Motor neuron (in vitro differentiated cells): ENCODE results near the gene MFGE8. TPM values are rescaled to one million over a fixed set of nuclear protein-coding genes. Genes with fewer than 3 reads are reported as not detected.

Experiments used
- ATAC-seq, 8 experiments: fragments of 200-7000 bp; cut with Tn5 transposase; replicated peaks in 6 of 8; 2 replicates each; pipeline ENCODE4 v1.8.0; 2021; ENCODE audit warnings: mild to moderate bottlenecking in 8 of 8, moderate library complexity in 8 of 8
- H3K27ac ChIP-seq, 2 donors: fragments of 250-450 bp; sonication (Bioruptor Pico); 2 replicates each; pipeline ENCODE4 v1.9.0; 2021; ENCODE audit warnings: antibody characterized with exemption in 2 of 2, mild to moderate bottlenecking in 2 of 2, moderate library complexity in 1 of 2
- H3K4me1 ChIP-seq, 2 donors: fragments of 250-450 bp; sonication (Bioruptor Pico); replicated peaks in 1 of 2; 2 replicates each; pipeline ENCODE4 v1.6.1; 2021; ENCODE audit warnings: antibody characterized with exemption in 2 of 2, mild to moderate bottlenecking in 2 of 2, moderate library complexity in 1 of 2
- H3K4me3 ChIP-seq, 5 donors: fragments of 250-450 bp; sonication (Bioruptor Pico); 2 replicates each; pipeline ENCODE4 v1.9.0; 2021; ENCODE audit warnings: antibody characterized with exemption in 5 of 5, mild to moderate bottlenecking in 5 of 5, moderate library complexity in 4 of 5
- WGBS, 10 experiments: fragments of 450-650 bp; shearing (Covaris generic); methylation state at CpG; one replicate each; pipeline ENCODE4 v1.0.0; 2022; 5-methylcytosine and 5-hydroxymethylcytosine counted together
- in situ Hi-C, 9 experiments: fragments of 400-800 bp; cut with MboI; loops; one replicate each; pipeline ENCODE4 v1.15.0; 2021; ENCODE audit warnings: low sequenced_read_pairs in 9 of 9, low pct_unique_long_range_greater_than_20kb in 2 of 9; ENCODE audit not compliant: unreplicated experiment in 9 of 9
- total RNA-seq, 8 experiments: library from RNA; unstranded; fragments of 300-600 nt; gene quantifications; 2 replicates each; pipeline versions ENCODE4 v1.2.3 to v1.2.4, GENCODE V29; 2022

The MFGE8 gene
- total RNA-seq, 8 experiments from 2014 or later: 7.4 to 60.1 (median 33.8) TPM

DNA sequence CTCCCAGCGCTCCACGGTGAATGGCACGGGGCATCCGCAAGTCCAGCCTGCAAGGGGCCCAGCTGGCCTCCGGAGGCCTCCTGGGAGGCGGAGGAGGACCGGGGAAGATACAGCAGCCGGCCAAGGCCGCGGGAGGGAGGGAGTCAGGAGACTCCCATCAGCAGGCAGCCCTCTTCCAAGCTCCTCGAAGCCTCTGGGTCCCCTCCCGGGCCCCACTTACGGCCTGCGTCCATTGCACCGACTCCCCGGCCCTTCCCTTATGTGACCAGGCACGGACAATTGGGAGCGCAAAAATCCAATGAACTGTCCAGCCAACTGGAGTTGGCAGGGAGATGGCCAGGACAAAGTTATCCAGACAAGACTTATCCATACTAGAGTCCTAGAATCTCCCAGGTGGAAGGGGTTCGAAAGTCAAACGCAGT lies 668 bp downstream of the MFGE8 start:
- peak overlapping the region; percentile 28 to 57 (median 44) for H3K4me3 ChIP-seq
- peak; percentile 7 to 42 (median 24) for ATAC-seq
- H3K27ac ChIP-seq: no peak overlapping the region
- 0 to 13% (median 8%) methylated on average over 1 to 3 of the region's 20 CpGs; no CpG with 5 or more reads in 6 of the 10 experiments for WGBS, 10 experiments
- in situ Hi-C loops: loop anchor here in 3 of 9 experiments (25.0 kb wide), 2 partner anchors 100 to 275 kb away; no protein-coding TSS in a partner anchor
- peaks cover 19 to 23% of the 10 kb centered on the region in 2 donors for H3K4me1 ChIP-seq

DNA sequence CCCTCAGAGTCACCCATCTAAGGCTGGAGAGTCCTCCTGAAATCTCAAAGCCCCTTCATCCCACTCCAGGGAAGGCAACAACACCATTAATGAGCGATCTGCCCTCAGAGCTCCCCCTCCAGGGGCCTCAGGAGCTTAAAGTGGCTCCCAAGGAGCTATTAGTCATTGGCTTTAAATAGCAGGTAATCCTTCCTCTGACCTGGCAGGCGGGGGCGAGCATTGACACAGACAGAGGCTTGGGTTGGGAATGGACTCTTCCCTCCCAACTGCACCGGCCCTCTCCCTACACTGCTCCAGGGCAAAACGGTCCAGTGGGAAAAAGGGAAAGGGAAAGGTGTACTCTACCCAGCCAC lies 1.4 kb downstream of the MFGE8 start:
- Histone ChIP-seq H3K4me3 (peak overlapping the region in 1 of 5 donors; percentile 44), H3K27ac (no peak overlapping the region), H3K4me1 (peaks cover 19 to 23% of the 10 kb centered on the region in 2 donors)
- no peak for ATAC-seq
- in situ Hi-C loops: loop anchor here in 3 of 9 experiments (25.0 kb wide), 2 partner anchors 101 to 276 kb away; no protein-coding TSS in a partner anchor
- 0 to 73% (median 15%) methylated on average over 1 to 2 of the region's 5 CpGs; no CpG with 5 or more reads in 4 of the 10 experiments for WGBS, 10 experiments

DNA sequence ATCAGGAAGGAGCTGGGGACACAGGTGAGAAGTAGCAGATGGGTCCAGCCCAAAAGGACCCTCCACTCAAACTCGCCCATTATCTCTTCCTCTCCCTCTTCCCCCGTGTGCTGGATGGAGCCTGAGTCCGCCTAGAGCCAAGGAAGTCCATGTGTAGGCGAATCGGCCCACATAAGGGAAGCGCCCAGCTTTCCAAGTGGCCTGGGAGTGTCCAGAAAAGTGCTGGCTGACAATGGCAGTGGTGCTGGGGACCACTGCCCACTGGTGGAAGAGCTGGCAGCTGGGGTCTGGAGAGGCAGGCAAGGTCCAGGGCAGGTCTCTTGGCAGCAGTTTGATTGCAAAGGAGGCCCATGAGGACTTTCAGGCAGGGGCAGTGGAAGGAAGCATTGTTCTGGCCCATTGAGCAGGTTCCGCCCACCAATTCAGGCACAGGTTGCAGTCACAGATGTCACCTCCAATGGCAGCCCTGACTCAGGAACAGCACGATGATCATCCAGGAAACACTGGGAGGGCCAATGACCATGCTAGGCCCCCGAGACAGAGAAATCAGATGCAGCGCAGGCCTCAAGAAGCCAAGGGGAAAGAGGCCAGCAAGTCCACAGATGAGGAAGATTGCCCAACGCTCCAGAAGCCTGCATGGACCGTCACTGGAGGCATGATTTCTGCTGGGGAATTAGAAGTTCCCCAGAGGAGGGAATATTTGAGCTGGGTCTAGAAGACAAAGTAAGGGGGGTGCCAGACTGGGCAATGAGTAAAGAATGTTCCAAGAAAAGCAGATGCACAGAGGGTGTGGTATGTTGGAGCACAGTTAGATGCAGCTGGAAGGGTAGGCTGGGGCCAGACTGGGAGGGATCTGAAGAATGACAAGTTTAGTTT lies 3.0 kb downstream of the MFGE8 start:
- H3K4me3 ChIP-seq: no peak overlapping the region
- in situ Hi-C loops: loop anchor here in 3 of 9 experiments (10.0 to 25.0 kb wide), 3 partner anchors 102 to 277 kb away; no protein-coding TSS in a partner anchor
- ATAC-seq: peak in 2 of 8 experiments; percentile 13 to 40
- 10 to 100% (median 80%) methylated on average over 1 to 10 of the region's 12 CpGs; no CpG with 5 or more reads in 3 of the 10 experiments for WGBS, 10 experiments
- H3K4me1 ChIP-seq: peaks cover 19 to 24% of the 10 kb centered on the region in 2 donors
- no peak overlapping the region for H3K27ac ChIP-seq

DNA sequence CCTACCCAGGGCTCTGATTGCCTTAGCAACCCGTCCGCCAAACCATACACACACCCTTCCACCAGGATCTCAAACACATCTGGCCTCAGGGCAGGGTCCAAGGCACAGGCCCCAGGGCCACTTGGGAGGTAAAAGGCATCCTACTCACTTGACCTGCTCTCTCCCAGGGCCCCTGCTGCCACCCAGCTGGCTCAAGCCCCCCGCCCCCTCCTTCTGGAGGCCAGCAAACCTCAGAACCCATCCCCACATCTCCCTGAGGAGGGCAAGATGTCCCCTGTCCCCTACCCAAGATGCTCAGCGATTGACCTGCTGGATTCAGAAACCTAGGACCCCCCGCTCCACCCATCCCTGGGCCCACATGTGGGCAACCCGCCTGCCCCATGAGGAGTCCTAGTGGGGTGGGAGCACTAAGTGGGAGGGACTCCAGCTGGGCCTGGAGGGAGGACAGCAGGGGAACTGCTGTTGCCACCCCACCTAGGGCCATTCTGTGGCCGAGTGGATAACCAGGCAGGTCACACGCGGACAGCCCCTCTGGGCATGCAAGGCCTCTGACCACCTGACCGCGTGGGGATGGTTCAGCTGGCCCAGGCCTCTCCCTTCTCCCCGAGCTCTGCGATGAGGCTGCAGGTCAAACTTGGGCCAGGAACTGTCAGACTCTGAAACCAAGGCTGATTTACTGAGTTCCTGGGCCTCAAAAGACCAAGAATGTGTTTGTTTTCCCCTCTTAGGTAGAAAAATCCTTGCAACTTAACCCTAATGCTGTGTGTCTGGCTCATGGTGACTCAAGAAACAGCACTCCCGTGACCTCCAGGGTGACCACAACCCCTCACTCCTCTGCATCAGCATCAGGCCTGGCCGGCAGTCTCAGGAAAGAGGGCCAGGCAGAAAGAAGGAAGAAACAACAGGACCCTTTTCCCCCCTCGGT lies 4.2 kb downstream of the MFGE8 start:
- peak in 1 of 8 experiments; percentile 4 for ATAC-seq
- Histone ChIP-seq H3K4me3 (no peak overlapping the region), H3K4me1 (peaks cover 19 to 28% of the 10 kb centered on the region in 2 donors), H3K27ac (peak overlapping the region in 1 of 2 donors; percentile 29)
- in situ Hi-C loops: loop anchor here in 3 of 9 experiments (10.0 to 25.0 kb wide), 3 partner anchors 103 to 278 kb away; no protein-coding TSS in a partner anchor
- 29 to 100% (median 88%) methylated on average over 1 to 10 of the region's 16 CpGs; no CpG with 5 or more reads in 4 of the 10 experiments for WGBS, 10 experiments

DNA sequence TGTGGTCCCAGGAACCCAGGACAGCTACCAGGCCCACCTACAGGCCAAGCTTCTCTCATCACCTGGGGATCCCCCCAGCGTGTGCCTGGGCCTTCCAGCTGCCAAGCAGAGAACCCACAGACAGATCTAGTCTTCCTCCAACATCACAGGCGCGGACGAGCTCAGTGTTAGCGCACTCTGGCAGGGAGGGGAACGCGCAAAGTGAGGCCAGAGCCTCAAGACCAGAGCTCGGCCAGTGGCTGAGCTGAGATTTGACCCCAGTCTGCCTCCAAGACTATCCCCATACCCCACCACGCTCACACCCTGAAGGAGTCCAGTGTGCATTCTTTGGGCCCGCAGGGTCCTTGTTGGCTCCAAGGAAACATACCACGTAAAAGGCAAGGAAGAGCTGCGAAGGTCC lies 5.1 kb downstream of the MFGE8 start:
- WGBS, 10 experiments: 89 to 100% (median 97%) methylated on average over 1 to 7 of the region's 12 CpGs; no CpG with 5 or more reads in 6 of the 10 experiments
- in situ Hi-C loops: loop anchor here in 3 of 9 experiments (10.0 to 25.0 kb wide), 3 partner anchors 104 to 279 kb away; no protein-coding TSS in a partner anchor
- H3K4me1 ChIP-seq: peaks cover 17 to 28% of the 10 kb centered on the region in 2 donors
- H3K4me3 ChIP-seq: no peak overlapping the region
- ATAC-seq: no peak
- no peak overlapping the region for H3K27ac ChIP-seq

DNA sequence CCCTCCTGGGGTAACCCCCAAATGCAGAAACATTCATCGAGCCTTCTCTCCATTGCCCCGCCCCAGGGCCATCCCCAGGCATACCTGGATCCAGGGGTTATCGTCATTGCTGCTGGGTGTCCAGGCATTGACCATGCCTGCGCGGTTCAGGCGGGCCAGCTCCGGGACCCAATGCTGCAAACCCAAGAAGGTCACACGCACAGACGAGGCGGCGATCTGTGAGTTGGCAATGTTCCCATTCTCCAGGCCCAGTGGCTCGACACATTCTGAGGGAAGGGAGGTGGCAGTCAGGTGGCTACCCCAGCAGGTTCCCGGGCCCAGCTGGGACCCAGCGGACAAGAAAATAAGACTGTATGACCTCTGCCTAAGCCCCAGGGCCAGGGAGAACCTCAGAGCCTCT lies 6.1 kb downstream of the MFGE8 start:
- H3K4me3 ChIP-seq: no peak overlapping the region
- no peak overlapping the region for H3K27ac ChIP-seq
- ATAC-seq: no peak
- in situ Hi-C loops: loop anchor here in 3 of 9 experiments (10.0 to 25.0 kb wide), 3 partner anchors 105 to 280 kb away; no protein-coding TSS in a partner anchor
- WGBS, 10 experiments: 40 to 100% (median 91%) methylated on average over 2 to 14 of the region's 14 CpGs; no CpG with 5 or more reads in 4 of the 10 experiments
- peaks cover 12 to 23% of the 10 kb centered on the region in 2 donors for H3K4me1 ChIP-seq

DNA sequence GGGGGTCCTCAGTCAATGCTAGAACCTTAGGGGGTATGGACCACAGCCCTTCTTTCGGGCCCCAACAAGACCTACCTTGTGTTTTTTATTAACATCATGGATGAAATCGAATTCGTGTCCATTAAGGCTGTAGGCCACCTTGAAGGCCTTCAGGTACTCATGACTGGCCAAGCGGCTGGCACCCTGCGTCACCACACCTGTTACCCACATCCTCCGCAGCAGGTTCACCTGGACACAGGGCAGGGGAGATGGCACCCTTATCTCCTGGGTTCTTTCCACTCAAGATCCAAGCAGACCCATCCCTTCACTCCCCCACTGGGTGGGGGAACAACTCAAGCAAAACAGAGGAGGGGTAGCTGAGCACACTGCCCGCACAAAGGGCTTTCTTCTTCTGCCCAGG lies 6.6 kb downstream of the MFGE8 start:
- in situ Hi-C loops: loop anchor here in 3 of 9 experiments (10.0 to 25.0 kb wide), 3 partner anchors 106 to 281 kb away; no protein-coding TSS in a partner anchor
- H3K4me1 ChIP-seq: peaks cover 7 to 17% of the 10 kb centered on the region in 2 donors

DNA sequence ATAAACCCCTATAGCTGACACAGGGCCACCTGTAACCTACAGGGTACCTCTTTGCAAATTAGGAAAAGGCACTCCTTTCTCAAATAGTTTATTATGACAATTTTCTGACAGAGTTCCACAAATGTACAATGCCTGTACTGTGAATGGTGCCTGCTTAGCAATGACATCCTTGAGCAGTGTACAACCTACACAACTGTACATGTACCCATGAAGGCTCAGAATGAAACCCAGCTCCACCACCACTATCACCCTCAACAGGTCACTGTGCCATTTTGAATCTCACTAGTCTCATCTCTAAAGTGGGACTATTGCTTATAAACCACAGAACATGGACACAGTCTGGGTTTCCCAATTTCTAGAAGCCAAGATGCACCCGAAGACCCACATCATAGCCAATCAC lies 7.0 kb downstream of the MFGE8 start:
- no peak for ATAC-seq
- WGBS, 10 experiments: 67 to 100% (median 80%) methylated on average over 1 of the region's 1 CpG; no CpG with 5 or more reads in 7 of the 10 experiments
- Histone ChIP-seq H3K27ac (no peak overlapping the region), H3K4me1 (peaks cover 7 to 17% of the 10 kb centered on the region in 2 donors), H3K4me3 (no peak overlapping the region)
- in situ Hi-C loops: loop anchor here in 3 of 9 experiments (10.0 to 25.0 kb wide), 3 partner anchors 106 to 281 kb away; no protein-coding TSS in a partner anchor

More for the DNA sequence above, 6.6 kb downstream of the MFGE8 start:
- no peak for ATAC-seq
- no peak overlapping the region for H3K4me3 ChIP-seq
- H3K27ac ChIP-seq: no peak overlapping the region
- 88 to 100% (median 100%) methylated on average over 1 to 6 of the region's 7 CpGs; no CpG with 5 or more reads in 4 of the 10 experiments for WGBS, 10 experiments

DNA sequence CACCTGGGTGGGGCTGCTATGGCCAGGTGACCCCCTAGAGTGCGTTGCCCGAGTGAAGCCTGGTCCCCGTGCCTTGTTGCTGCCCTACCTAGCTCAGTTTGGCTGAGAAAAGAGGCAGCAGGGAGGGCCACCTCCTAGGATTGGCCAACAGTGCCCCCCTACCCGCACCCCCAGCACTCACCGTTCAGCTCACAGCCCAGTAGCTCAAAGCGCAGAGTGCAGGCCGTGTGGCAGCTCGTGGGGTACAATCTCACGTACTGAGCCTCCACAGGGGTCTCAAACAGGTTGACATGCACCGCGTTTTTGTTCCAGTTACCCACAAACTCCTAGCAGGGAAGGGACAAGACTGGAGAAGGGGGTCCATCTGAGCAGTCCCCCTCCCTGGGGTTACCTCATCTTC lies 7.6 kb downstream of the MFGE8 start:
- in situ Hi-C loops: loop anchor here in 3 of 9 experiments (10.0 to 25.0 kb wide), 3 partner anchors 107 to 282 kb away; no protein-coding TSS in a partner anchor
- Histone ChIP-seq H3K27ac (no peak overlapping the region), H3K4me1 (peaks cover 7 to 17% of the 10 kb centered on the region in 2 donors), H3K4me3 (no peak overlapping the region)
- no peak for ATAC-seq
- 80 to 83% methylated on average over 1 of the region's 11 CpGs; no CpG with 5 or more reads in 8 of the 10 experiments for WGBS, 10 experiments

DNA sequence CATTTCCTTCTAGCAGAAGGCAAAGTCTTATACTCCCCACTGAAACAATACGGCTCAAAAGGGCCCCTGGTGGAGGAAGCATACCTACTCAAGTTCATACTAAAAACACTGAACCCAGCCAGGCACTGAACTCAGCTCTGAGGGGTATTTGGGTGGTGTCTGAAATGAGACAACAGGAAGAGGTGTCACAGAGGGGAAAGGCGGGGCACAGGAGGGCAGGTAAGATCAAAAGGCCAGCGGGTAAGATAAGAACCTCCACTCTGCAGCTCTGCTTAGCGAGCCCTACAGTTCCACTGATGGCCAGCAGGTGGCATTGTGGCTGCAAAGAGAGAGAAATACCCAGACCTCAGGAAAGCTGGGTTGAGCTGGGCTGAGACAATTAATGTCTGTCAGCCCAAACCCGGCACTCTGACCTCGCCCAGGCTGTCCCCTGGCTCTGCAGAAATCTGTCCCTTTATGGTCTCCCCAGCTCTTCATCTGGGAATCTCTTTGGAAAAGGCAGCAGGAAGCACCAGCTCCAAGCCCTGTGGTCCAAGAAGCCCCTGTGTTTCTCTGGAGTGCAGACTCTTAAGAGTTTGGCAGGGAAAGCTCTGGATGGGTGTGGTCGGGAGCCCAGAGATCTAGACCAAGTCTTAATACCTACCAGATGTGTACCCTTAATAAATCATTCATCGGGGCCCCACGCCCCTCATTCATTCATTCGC lies 8.4 kb downstream of the MFGE8 start:
- peak; percentile 64 to 95 (median 84) for ATAC-seq
- H3K27ac ChIP-seq: no peak overlapping the region
- WGBS, 10 experiments: 0 to 80% (median 23%) methylated on average over 1 to 7 of the region's 10 CpGs
- in situ Hi-C loops: loop anchor here in 3 of 9 experiments (10.0 to 25.0 kb wide), 3 partner anchors 108 to 283 kb away; no protein-coding TSS in a partner anchor
- no peak overlapping the region for H3K4me3 ChIP-seq
- H3K4me1 ChIP-seq: peaks cover 7 to 17% of the 10 kb centered on the region in 2 donors

DNA sequence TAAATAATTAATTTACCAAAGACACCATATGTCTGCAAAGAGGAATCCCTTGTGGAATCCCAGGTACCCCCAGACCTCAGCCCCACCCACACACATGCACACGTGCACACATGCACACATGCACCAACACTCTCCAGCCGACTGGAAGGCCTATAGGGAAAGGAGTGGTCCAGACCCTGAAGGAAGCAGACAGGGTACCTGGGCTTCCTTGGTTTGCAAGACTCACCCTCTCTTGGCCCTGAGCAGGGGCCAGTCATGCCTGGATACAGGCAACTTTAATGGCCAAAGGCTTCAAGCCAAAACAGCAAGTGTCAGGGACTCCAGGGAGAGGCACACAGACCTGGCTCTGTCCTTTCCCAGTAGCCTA lies 8.9 kb downstream of the MFGE8 start:
- in situ Hi-C loops: loop anchor here in 3 of 9 experiments (10.0 to 25.0 kb wide), 3 partner anchors 108 to 283 kb away; no protein-coding TSS in a partner anchor
- WGBS, 10 experiments: 50 to 80% (median 60%) methylated on average over 1 of the region's 2 CpGs; no CpG with 5 or more reads in 7 of the 10 experiments

More for the DNA sequence above, 8.9 kb downstream of the MFGE8 start:
- Histone ChIP-seq H3K27ac (no peak overlapping the region), H3K4me3 (no peak overlapping the region), H3K4me1 (peaks cover 3 to 12% of the 10 kb centered on the region in 2 donors)
- ATAC-seq: no peak
